NB4 (cell line): ENCODE measurements around the gene RPL18.

ENCODE experiments used
- DNase-seq: peaks from one replicate; pipeline ENCODE4 v3.0.0; 2010; ENCODE audit warnings: low read depth
- H3K4me3 ChIP-seq: one replicate; pipeline ENCODE4 v1.5.1; 2011; ENCODE audit warnings: mild to moderate bottlenecking, low read depth, low read length, moderate library complexity
- MYC ChIP-seq: IDR thresholded peaks from 2 replicates; pipeline ENCODE4 v1.6.1; 2011; ENCODE audit warnings: low read depth, low read length
- POLR2A ChIP-seq: IDR thresholded peaks from 2 replicates; pipeline ENCODE4 v1.6.1; 2011; ENCODE audit warnings: mild to moderate bottlenecking; ENCODE audit not compliant: insufficient read length; ENCODE audit errors: extremely low read depth
- TF ChIP-seq, protein P1 (sequence below): IDR thresholded peaks from one replicate; pipeline ENCODE4 v1.5.1; 2012; ENCODE audit warnings: low read depth, low read length
- TF ChIP-seq, protein P2 (sequence below): IDR thresholded peaks from 2 replicates; pipeline ENCODE4 v1.6.1; 2011; ENCODE audit warnings: low read depth, low read length

RPL18 gene

DNA sequence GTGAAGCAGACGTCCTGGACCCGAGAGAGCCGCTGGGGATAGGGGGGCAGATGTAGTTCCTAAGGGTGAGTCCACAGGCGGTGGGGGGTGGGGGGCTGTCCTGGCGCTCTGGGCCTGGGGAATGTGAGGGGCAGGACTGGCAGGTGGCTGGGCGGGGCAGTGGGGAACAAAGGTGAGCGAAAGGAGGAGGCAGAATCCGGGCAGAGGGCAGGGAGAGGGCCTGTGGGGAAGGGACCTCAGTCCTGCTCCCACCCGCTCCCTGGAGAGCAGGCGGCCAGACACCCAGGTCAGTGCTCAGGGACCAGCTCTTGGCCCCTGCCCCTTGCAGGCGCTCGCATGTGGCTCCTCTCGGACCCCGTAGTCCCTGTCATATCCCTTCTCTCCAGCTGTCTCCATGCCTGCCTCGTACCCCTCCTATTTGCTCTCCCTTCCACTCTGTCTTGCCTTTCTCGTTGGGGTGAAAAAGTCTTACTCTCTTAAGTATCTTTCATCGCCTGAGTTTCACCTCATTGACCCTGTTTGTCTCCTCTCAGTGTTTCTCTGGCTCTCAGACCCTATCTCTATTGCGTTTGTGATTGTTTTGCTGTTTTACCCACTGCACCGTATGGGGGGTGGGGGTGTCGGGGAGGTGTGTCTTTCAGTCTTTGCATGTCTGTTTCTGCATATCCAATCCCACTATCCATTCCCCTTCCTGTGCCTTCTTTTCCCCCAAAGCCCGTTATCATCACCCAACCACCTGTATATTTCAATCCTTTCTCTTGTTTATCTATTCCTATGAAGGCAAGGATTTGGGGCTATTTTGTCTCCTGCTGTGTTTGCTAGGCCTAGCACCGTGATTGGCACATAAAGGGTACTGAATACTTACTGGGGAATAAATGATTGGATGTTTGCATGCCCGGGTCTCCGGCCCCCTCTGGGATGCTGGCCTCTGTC is 6.1 kb upstream of the RPL18 start:
- peak overlapping the region; percentile 74 for H3K4me3 ChIP-seq

DNA sequence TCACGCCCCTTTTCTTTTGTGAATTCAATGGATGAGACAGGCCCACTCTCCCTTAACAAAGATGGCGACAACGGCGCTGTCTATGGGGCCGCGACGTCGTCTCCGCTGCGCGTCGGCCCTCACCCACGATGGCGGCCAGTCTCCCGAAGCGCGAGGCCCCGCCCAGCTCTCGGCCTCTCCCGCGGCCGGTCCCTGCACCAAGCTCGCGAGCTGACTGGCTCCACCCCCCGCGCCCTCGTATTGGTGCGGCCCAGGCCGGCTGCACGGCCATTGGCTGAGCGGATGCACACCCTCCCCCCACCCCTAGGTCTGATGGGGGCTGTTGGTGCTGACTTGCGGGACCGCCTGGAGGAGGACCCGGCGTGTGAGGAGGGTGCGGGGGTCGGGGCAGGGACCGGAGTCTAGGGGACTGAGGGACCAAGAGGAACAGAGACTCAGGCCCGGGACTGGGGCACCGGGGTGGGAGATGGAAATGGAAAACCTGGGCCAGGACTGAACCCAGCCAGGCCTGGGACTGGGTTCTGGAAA is 5.2 kb upstream of the RPL18 start:
- peak; percentile 100 for DNase-seq
- peak overlapping the region; percentile 74 for H3K4me3 ChIP-seq
- TF ChIP-seq, protein P1, sequence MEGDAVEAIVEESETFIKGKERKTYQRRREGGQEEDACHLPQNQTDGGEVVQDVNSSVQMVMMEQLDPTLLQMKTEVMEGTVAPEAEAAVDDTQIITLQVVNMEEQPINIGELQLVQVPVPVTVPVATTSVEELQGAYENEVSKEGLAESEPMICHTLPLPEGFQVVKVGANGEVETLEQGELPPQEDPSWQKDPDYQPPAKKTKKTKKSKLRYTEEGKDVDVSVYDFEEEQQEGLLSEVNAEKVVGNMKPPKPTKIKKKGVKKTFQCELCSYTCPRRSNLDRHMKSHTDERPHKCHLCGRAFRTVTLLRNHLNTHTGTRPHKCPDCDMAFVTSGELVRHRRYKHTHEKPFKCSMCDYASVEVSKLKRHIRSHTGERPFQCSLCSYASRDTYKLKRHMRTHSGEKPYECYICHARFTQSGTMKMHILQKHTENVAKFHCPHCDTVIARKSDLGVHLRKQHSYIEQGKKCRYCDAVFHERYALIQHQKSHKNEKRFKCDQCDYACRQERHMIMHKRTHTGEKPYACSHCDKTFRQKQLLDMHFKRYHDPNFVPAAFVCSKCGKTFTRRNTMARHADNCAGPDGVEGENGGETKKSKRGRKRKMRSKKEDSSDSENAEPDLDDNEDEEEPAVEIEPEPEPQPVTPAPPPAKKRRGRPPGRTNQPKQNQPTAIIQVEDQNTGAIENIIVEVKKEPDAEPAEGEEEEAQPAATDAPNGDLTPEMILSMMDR = no peak
- no peak for TF ChIP-seq POLR2A
- no peak for TF ChIP-seq MYC
- TF ChIP-seq, protein P2, sequence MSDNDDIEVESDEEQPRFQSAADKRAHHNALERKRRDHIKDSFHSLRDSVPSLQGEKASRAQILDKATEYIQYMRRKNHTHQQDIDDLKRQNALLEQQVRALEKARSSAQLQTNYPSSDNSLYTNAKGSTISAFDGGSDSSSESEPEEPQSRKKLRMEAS = no peak

More for the DNA sequence above, 6.1 kb upstream of the RPL18 start:
- TF ChIP-seq, protein P2 = no peak
- TF ChIP-seq POLR2A (no peak), MYC (no peak)
- TF ChIP-seq, protein P1 = no peak
- peak; percentile 29 for DNase-seq

DNA sequence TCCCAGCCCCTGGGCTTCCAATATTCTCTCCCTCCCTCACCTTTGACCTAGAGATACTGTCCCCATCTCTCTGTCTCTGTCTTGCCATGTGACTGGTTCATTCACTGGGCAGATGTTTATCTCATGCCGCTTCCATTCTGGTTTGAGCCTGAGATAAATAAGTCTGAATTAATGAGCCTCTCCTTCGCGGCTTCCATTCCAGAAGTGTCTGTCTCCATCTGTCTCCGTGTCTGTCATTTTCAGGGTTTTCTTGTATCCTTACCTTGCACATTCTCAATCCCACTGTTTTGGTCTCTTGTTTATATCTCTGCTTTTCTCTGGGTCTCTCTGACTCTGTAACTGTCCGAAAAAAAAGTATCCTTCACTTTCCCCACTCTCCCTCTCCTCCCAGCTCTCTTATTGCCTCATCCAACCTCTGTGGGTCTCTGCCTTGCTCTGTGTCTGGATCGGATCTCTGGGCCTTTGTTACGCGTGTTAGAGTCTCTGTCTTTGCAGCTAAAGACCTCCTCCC is 4.6 kb upstream of the RPL18 start:
- H3K4me3 ChIP-seq = peak overlapping the region; percentile 60
- DNase-seq = no peak
- TF ChIP-seq, protein P1 = no peak
- TF ChIP-seq MYC (no peak), POLR2A (no peak)
- TF ChIP-seq, protein P2 = no peak

DNA sequence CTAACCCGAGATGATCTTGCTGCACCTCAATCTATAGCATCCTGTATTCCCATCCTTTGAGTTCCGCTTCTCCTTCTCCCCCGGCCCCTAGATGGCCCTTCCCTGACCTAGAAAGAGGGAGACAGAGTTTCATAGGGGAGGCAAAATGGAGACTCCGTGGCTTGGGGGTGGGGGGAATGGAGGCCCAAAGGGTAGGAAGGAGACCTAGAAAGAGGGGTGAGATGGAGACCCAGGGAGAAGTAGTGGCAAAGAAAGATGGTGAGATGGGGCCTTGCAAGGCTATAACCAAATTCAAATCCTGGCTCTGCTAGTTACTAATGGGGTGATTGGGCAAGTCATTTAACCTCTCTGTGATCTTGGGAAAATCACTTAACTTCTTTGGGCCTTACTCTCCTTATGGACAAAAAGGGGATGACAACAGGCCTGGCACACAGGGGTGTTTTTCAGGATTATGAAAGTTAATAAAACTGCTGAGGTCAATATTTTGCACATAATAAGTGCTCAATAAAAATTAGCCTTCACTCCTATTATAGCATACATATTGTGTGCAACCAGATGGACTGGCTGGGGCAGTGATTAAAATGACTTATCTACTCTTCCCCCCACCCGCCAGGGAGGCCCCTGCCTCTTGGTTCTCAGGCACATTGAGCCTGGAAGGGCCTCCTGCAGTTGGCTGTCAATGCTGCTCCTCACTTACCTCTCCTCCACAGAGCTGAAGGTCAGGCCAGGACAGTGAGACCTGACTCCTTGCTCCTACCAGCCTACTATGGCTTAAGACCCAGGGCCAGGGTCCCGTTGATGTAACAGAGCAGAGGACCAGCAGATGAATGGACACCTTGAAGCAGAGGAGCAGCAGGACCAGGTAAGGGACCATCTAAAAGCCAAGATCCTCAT is 961 bp upstream of the RPL18 start:
- TF ChIP-seq, protein P1 = no peak
- DNase-seq = no peak
- H3K4me3 ChIP-seq = peak overlapping the region; percentile 68

DNA sequence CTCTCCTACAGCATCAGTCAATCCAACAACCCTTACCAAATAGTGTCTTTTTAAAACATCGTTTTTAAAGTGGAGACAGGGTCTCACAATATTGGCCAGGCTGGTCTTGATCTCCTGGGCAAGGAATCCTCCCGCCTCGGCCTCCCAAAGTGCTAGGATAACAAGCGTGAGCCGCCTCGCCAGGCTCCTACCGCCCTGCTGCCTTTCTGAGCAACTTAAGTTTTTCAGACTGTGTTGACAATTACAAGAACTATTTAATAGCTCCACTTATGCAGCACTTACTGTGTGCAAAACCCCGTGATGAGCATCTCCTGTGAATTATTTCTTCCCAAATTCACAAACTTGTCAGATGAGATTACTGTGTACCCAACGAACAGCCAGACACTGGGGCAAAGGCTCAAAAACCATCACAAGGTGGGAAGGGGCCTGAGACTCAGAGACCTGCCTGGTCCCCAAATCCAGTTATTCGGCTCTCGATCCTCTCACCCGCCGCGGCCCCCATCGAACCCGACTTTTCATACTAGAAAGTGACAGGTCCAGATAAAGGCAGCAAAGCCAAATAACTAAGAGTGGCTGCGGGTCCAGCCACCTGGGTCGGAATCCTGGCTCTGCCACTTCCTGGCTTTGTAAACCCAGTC is 581 bp downstream of the RPL18 start:
- no peak for DNase-seq
- TF ChIP-seq, protein P2 = no peak
- TF ChIP-seq POLR2A (no peak), MYC (no peak)
- TF ChIP-seq, protein P1 = no peak
- H3K4me3 ChIP-seq = peak overlapping the region; percentile 68
